ENCODE measurements around the gene IRF8.
A peak's percentile ranks its signal among the peaks of the same experiment; 100 is the strongest.

The IRF8 gene

GRCh38 chr16:85917959-85918358 is 19.0 kb downstream of the IRF8 start:
- TF ChIP-seq Cebpa-rat (IDR thresholded peaks at IDR 0.05): no peak
- Histone ChIP-seq H3K9ac (peak overlapping the region in 7 of 11 experiments; percentile 12 to 87 (median 81); a peak in 10 of 22 replicates), H3K9me3 (replicated peaks in 1 of 11) (peaks cover 0 to 25% (median 4%) of the 10 kb centered on the region in 11 experiments; a peak in 8 of 22 replicates), H3K36me3 (peaks cover 46 to 100% (median 98%) of the 10 kb centered on the region in 11 experiments), H3K4me3 (peak overlapping the region in 5 of 10 experiments; percentile 30 to 58 (median 55); a peak in 5 of 20 replicates), H4K20me1 (peaks cover 0 to 100% (median 12%) of the 10 kb centered on the region in 11 experiments; a peak in 9 of 22 replicates), H3K27ac (peak overlapping the region in 9 of 11 experiments; percentile 32 to 100 (median 94); a peak in 16 of 22 replicates), H3K4me1 (peaks cover 51 to 100% (median 96%) of the 10 kb centered on the region in 10 experiments), H3K4me2 (peak overlapping the region in 10 of 11 experiments; percentile 87 to 97 (median 94); a peak in 18 of 22 replicates), H3K27me3 (no peaks in the 10 kb centered on the region)

- peaks cover 0 to 25% (median 4%) of the 10 kb centered on the region in 11 experiments; a peak in 8 of 22 replicates for H3K9me3 ChIP-seq (replicated peaks in 1 of 11)
- H3K27me3 ChIP-seq: no peaks in the 10 kb centered on the region
- peaks cover 47 to 100% (median 97%) of the 10 kb centered on the region in 11 experiments for H3K36me3 ChIP-seq
- peak overlapping the region in 7 of 11 experiments; percentile 10 to 87 (median 76); a peak in 8 of 22 replicates for H3K9ac ChIP-seq
- H3K4me2 ChIP-seq: peak overlapping the region in 8 of 11 experiments; percentile 88 to 97 (median 94); a peak in 14 of 22 replicates
- H3K4me3 ChIP-seq: peak overlapping the region in 4 of 10 experiments; percentile 1 to 30 (median 10); a peak in 5 of 20 replicates
- peaks cover 0 to 98% (median 12%) of the 10 kb centered on the region in 11 experiments; a peak in 9 of 22 replicates for H4K20me1 ChIP-seq
- H3K4me1 ChIP-seq: peaks cover 51 to 100% (median 96%) of the 10 kb centered on the region in 10 experiments
- no peak for TF ChIP-seq Cebpa-rat (IDR thresholded peaks at IDR 0.05)
- H3K27ac ChIP-seq: peak overlapping the region in 9 of 11 experiments; percentile 32 to 100 (median 94); a peak in 17 of 22 replicates
Measured at GRCh38 chr16:85918436-85918835, 19.5 kb downstream of the IRF8 start.

- no peak for TF ChIP-seq Cebpa-rat (IDR thresholded peaks at IDR 0.05)
- Histone ChIP-seq H3K4me1 (peaks cover 41 to 100% (median 96%) of the 10 kb centered on the region in 10 experiments), H3K9ac (peak overlapping the region in 6 of 11 experiments; percentile 0 to 86 (median 40); a peak in 8 of 22 replicates), H3K36me3 (peaks cover 47 to 92% (median 90%) of the 10 kb centered on the region in 11 experiments), H3K27ac (peak overlapping the region in 9 of 11 experiments; percentile 32 to 100 (median 94); a peak in 17 of 22 replicates), H3K4me3 (peak overlapping the region in 2 of 10 experiments; percentile 6 to 15; a peak in 1 of 20 replicates), H3K27me3 (no peaks in the 10 kb centered on the region), H3K4me2 (peak overlapping the region in 6 of 11 experiments; percentile 88 to 97 (median 95); a peak in 9 of 22 replicates), H4K20me1 (peaks cover 0 to 87% (median 12%) of the 10 kb centered on the region in 11 experiments; a peak in 9 of 22 replicates), H3K9me3 (replicated peaks in 1 of 11) (peaks cover 0 to 25% (median 4%) of the 10 kb centered on the region in 11 experiments; a peak in 8 of 22 replicates)
Measured at GRCh38 chr16:85919271-85920267, 20.6 kb downstream of the IRF8 start.

GRCh38 chr16:85921026-85921425 is 22.1 kb downstream of the IRF8 start:
- Histone ChIP-seq H3K4me1 (peaks cover 28 to 100% (median 96%) of the 10 kb centered on the region in 10 experiments), H3K9me3 (replicated peaks in 1 of 11) (peaks cover 0 to 25% (median 4%) of the 10 kb centered on the region in 11 experiments; a peak in 8 of 22 replicates), H3K27ac (peak overlapping the region in 9 of 11 experiments; percentile 15 to 100 (median 48); a peak in 16 of 22 replicates), H3K27me3 (no peaks in the 10 kb centered on the region), H3K36me3 (peaks cover 47 to 78% (median 75%) of the 10 kb centered on the region in 11 experiments), H3K4me2 (peak overlapping the region in 5 of 11 experiments; percentile 3 to 95 (median 94); a peak in 7 of 22 replicates), H3K4me3 (peak overlapping the region in 1 of 10 experiments; percentile 1; a peak in 1 of 20 replicates), H3K9ac (peak overlapping the region in 4 of 11 experiments; percentile 7 to 42 (median 28); a peak in 8 of 22 replicates), H4K20me1 (peaks cover 0 to 72% (median 12%) of the 10 kb centered on the region in 11 experiments; a peak in 9 of 22 replicates)
- TF ChIP-seq Cebpa-rat (IDR thresholded peaks at IDR 0.05): no peak

GRCh38 chr16:85923153-85924021 is 24.4 kb downstream of the IRF8 start:
- H3K4me2 ChIP-seq: peak overlapping the region in 9 of 11 experiments; percentile 54 to 96 (median 81); a peak in 18 of 22 replicates
- peaks cover 44 to 54% (median 52%) of the 10 kb centered on the region in 11 experiments for H3K36me3 ChIP-seq
- H3K9me3 ChIP-seq (replicated peaks in 1 of 11): peaks cover 0 to 23% (median 4%) of the 10 kb centered on the region in 11 experiments; a peak in 8 of 22 replicates
- TF ChIP-seq Cebpa-rat (IDR thresholded peaks at IDR 0.05): no peak
- no peaks in the 10 kb centered on the region for H3K27me3 ChIP-seq
- peaks cover 0 to 49% (median 0%) of the 10 kb centered on the region in 11 experiments; a peak in 9 of 22 replicates for H4K20me1 ChIP-seq
- peak overlapping the region in 8 of 11 experiments; percentile 8 to 96 (median 70); a peak in 13 of 22 replicates for H3K9ac ChIP-seq
- no peak overlapping the region for H3K4me3 ChIP-seq
- H3K27ac ChIP-seq: peak overlapping the region in 10 of 11 experiments; percentile 35 to 100 (median 98); a peak in 20 of 22 replicates
- H3K4me1 ChIP-seq: peaks cover 26 to 100% (median 95%) of the 10 kb centered on the region in 10 experiments

- peaks cover 36 to 100% (median 95%) of the 10 kb centered on the region in 10 experiments for H3K4me1 ChIP-seq
- peaks cover 0 to 36% (median 0%) of the 10 kb centered on the region in 11 experiments; a peak in 7 of 22 replicates for H4K20me1 ChIP-seq
- peaks cover 31 to 46% (median 39%) of the 10 kb centered on the region in 11 experiments for H3K36me3 ChIP-seq
- H3K4me3 ChIP-seq: peak overlapping the region in 2 of 10 experiments; percentile 9 to 52; a peak in 2 of 20 replicates
- no peak for TF ChIP-seq Cebpa-rat (IDR thresholded peaks at IDR 0.05)
- no peaks in the 10 kb centered on the region for H3K27me3 ChIP-seq
- peak overlapping the region in 10 of 11 experiments; percentile 35 to 100 (median 98); a peak in 20 of 22 replicates for H3K27ac ChIP-seq
- peak overlapping the region in 10 of 11 experiments; percentile 5 to 96 (median 67); a peak in 15 of 22 replicates for H3K9ac ChIP-seq
- peak overlapping the region in 10 of 11 experiments; percentile 1 to 96 (median 80); a peak in 19 of 22 replicates for H3K4me2 ChIP-seq
- peaks cover 0 to 13% (median 4%) of the 10 kb centered on the region in 11 experiments; a peak in 8 of 22 replicates for H3K9me3 ChIP-seq (replicated peaks in 1 of 11)
Measured at GRCh38 chr16:85924675-85925074, 25.7 kb downstream of the IRF8 start.

- H3K27ac ChIP-seq: peak overlapping the region in 10 of 11 experiments; percentile 35 to 100 (median 98); a peak in 19 of 22 replicates
- no peaks in the 10 kb centered on the region for H3K9me3 ChIP-seq (replicated peaks in 1 of 11)
- no peak for TF ChIP-seq Cebpa-rat (IDR thresholded peaks at IDR 0.05)
- peaks cover 53 to 100% (median 97%) of the 10 kb centered on the region in 10 experiments for H3K4me1 ChIP-seq
- peak overlapping the region in 3 of 10 experiments; percentile 16 to 52 (median 49); a peak in 6 of 20 replicates for H3K4me3 ChIP-seq
- H3K27me3 ChIP-seq: no peaks in the 10 kb centered on the region
- peak overlapping the region; percentile 5 to 96 (median 68); a peak in 19 of 22 replicates for H3K9ac ChIP-seq
- peaks cover 0 to 19% (median 0%) of the 10 kb centered on the region in 11 experiments; a peak in 3 of 22 replicates for H4K20me1 ChIP-seq
- H3K4me2 ChIP-seq: peak overlapping the region; percentile 41 to 96 (median 80)
- peaks cover 14 to 44% (median 22%) of the 10 kb centered on the region in 11 experiments for H3K36me3 ChIP-seq
Measured at GRCh38 chr16:85926370-85926769, 27.4 kb downstream of the IRF8 start.
